GM19240 (cell line): ENCODE data around the gene MYH15.

Experiments
- DNase-seq: peaks from one replicate; pipeline ENCODE4 v3.0.0; 2011; ENCODE audit warnings: low spot score; ENCODE audit not compliant: insufficient read length

MYH15 gene

DNA sequence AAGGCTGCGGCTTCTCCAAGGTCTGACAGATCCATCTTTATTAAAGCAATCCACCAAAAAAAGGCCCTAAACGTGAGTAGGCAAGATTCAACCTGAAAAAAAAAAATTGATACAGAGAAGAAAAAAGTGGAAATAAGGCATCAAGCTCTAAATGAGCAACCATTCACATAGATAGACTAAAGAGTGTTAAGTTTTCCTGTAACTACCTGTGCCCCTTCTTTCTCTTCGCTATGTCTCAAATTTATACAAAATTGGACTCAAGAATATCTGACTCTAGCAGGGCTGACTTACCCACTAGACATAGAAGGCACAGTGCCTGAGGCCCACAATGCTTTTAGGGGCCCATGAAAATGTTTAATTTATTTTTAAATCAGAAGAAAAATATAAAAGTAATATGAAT lies at the start of gene MYH15:
MYH15 (minus strand) TSS at position 101 of the 400 bp plus-strand sequence; CDS start at position 35, 66 bp downstream.
- DNase-seq, result no peak

DNA sequence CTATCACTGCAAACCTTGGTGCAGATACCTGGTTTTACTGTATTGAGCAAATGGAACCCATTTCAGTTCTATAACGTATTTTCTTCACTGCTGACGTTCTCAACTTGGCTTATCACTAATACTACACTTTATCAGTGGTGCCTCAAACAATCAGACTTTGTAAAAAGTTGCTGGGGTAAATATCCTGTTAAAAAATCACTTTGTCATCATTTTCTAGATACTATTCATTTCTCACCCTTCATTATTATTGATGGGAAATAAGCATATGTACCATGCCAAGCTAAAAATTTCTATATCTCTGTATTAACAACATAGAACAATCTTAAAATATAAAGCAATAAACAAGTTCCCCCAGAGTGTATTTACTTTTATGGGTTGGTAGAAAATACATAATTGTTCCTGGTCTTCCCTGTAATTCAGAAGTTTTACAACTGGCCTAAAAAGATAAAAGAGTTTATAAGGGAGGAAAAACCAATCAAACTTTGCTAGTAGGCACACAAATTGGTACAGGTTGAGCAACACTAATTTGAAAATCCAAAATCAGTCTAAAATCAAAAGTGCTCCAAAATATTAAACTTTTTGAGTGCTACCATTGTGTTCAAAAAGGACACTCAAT lies 45.7 kb upstream of the MYH15 start:
- DNase-seq, result no peak

DNA sequence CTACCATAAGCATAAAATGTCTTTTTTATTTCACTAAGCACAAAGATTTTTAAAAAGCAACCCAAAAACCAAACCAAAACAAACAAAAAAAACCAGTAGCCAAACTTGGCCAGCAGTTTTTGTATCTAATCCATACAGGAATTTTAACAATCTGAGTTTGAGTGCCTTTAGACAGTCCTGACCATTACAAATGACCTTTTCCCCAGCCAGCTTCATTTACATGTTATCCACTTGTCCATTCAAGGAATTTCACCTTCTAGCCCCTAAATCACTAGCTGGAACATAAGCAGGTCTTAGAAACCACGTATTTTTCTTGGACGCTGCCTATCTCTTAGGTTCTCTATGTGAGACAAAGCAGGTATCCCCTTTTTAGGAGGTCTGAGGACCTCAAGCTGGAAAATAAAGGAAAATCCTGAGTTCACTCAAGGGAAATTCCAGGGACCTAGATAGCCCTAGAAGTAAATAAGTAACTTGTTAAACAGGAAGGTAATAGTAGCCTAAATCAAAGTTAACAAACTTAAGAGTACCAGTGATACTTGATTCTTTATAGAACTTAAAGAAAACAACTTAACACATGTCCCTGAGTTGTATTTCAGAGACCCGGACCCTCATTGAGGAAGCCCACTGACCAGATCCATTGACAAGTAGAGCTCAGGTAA lies 44.6 kb upstream of the MYH15 start:
- no peak for DNase-seq

DNA sequence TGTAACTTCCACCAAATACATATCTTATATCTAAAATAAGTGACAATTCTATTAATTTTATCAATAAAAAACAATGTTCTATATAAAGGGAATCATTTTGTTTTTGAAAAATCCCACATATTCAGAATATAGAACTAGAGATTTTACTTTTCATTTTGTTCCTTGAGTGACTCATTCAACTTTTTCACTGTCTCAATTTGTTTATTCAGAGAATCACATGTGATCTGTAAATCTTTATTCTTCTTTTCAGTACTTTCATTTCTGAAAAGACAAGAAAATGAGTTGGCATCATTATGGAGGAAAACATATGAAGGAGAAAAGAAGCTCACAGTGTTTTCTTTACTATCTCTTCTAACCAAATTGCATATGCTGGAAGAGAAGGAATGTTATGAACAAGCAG lies 43.8 kb upstream of the MYH15 start:
- DNase-seq, result no peak

DNA sequence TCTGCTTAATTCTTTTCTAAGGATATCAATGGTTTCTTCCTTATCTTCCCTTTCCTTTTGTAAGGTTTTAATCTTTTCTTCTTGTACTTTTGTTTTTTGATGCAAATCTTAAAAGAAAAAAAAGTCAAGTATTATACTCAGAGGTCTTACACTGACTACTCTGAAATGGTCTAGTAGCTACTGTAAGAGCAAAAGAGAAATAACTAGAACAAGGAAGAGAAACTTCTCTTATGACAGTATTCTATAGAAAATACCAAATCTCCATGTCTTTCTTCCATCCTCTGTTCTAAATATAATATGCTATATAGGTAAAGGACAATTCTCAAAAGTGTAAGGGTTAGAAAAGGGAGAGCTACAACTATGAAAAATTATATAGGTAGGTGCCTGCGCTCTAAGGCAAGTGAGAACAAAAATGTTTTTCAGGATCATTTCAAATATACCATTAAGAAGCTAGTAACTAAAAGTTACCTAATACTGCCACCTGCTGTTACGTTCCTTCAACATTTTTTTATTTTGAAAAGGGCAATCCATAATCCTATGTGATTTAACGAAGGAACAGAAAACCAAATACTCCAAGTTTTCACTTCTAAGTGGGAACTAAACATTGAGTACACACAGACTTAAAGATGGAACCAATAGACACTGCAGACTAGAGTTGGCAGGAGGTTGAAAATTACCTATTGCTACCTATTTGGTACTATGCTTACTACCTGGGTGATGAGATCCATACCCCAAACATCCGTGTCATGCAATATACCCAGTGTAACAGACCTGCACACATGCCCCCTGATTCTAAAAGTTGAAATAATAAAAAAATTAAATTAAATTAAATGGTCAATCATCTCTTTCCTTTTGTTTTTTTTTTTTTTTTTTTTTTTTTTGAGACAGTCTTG lies 42.1 kb upstream of the MYH15 start:
- DNase-seq, result no peak

DNA sequence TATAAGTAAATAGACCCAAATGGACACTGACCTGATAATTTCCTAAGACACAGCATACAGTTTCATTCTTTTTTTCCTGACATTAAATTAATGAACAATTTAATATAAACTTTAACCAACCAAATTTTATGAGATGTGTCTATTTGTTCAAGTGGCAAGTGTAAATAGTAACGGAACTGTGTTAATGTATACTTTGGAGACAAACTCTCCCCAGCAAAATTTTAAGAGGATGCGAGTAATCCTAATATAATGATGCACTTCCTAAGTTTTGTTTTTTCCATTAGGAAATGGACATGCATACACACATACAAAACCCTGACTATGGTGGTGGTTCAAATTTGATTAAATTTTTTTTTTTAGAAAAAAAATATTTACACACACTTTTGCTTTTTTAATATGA lies 38.5 kb upstream of the MYH15 start:
- DNase-seq, result no peak

DNA sequence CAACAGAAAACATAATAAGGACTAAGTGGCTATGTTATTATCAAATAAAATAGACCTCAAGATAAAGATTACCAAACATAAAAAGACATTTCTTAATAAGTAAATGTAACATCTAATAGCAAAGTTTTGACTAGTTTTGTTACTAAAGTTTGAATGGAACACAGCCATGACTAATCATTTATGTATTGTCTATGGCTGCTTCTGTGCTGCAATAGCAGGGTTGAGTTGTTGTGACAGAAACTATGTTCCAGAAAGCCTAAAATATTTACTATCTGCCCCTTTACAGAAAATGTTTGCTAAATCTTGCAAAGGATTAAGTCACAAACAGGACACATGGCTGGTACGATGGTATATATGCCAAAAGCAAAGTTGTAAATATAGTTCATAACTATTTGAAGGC lies 37.9 kb upstream of the MYH15 start:
- DNase-seq, result no peak

DNA sequence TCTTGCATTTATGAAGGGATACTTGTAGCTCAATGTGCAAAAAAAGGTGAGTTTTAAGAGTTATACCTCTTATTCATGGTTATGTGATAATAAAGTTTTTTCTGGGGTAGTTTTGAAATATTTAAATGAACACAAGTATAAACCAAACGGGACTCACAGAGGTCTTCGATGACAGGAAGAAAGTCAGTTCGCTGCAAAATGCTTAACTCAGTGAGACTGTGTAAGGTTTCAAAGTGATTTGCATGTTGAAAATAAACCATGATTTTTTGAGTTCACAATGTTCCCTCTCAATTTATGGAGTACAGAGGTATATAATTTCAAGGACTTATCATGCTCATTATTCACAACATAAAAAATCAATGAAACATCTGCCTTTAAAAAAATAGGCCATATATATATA lies 36.3 kb upstream of the MYH15 start:
- no peak for DNase-seq

DNA sequence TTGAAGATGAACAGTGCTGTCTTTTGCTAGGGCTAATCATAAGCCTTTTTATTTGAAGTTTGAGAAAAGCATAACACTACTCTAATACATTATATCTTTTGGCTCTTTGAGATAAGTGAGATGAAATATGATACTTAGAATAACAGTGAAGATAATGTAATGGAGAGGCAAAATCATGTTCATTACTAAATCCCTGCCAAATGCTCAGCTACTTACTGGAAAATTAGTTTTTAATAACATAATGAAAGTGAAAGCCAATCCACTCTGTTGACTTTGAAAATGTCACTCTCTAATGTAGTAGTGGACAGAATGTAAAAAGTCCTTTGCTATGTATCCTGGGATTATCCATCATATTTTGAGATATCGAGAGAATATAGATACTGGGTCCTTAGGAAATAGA lies 35.9 kb upstream of the MYH15 start:
- no peak for DNase-seq

DNA sequence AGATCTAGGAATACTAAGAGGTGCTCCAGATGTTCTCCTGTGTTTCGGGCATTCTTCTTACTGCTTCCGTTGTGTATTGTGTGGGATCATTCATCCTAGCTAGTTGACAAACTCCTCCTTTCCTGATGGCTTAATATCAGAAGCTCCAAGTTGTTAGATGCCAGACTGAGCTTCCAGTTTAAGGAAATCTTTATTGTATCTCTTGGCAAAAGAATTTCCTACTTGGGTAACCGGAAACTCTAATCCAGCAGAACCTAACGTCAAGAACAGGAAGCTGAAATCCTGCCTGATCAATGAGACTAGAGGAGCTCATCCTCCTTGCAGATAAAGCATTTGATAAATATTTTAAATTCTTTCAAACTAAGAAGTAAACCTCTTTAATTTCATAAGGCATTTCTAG lies 27.7 kb upstream of the MYH15 start:
- no peak for DNase-seq

DNA sequence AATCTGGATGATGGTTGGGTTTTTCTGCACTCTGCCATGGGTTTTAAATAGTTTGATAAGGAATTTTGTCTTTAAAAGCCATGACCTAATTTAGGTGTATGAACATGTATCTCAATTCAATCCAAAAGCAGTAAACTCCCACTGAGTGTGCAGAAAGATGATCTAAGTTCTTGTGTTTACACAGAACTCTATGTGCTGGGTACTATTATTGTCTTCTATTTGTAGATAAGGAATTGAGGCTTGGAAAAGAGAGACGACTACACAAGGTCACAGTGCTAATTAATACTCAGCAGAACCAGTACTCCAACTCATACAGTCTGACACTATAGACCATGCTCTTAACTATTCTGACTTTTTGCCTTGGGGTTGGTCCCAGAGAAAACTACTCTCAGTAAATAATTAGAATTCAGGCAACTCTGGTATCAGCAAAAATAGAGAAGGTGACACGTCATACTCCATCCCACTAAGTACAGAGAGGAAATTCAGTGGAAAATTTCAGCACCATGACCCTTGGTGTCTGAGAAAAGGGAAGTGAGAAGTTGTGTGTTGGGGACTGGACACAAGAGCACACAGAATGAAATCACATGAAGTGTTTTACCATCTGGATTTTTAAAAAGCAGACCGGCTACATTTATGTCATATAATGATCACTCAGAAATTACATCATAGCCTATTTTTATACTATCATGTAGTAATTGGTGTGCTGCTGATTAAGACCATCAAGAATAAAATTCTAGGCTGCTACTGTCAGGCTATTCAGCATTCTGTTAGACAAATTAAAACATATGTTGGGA lies 18.3 kb upstream of the MYH15 start:
- DNase-seq, result no peak

DNA sequence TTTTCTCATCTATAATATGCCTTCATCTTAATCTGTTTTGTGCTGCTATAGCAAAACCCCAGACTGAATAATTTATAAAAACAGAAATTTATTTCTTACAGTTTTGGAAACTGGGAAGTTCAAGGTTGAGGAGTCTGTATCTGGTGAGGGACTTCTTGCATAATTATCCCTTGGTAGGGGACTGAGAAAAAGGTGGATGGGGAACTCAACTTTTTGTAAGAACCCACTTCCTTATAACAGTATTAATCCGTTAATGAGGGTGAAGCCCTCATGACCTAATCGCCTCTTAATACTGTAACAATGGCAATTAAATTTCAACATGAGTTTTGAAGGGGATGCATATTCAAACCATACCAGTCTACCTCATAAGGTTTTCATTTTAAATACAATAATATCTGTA lies 17.4 kb upstream of the MYH15 start:
- DNase-seq, result no peak

DNA sequence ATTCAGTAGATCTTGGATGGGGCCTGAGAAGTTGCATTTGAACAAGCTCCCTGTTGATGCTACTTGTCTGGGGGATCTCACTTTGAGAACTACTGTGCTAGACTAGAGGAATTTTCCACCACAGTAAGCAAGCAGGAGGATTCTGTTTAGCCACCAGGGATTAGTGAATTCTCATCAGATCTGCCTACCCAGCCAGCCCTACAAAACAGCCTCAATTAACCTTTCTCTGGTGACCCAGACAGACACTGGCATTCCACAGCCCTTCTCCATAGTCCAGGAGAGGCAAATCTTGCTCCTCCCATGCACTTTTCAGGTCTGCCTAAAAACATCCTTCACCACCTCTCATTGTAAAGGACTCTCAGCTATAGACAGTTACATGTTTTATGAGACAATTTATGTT lies 16.7 kb upstream of the MYH15 start:
- no peak for DNase-seq

DNA sequence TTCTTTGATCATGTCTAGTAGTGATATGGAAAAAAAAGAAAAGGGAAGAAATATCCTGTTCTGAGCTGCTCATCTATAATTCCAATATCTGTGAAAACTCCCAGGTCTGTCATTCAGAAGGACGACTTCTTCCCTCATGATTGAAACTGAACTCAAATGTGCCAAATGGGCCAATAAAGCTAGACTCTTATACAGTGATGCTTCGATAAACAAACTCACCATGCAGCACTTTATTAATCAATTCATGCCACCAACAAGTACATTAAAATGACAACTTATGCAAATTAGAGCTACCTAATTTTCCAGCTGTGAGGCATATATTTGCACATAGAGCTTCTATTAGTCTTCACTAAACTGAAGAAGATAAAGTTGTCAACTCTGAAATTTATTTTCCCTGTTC lies 15.6 kb upstream of the MYH15 start:
- DNase-seq, result no peak

DNA sequence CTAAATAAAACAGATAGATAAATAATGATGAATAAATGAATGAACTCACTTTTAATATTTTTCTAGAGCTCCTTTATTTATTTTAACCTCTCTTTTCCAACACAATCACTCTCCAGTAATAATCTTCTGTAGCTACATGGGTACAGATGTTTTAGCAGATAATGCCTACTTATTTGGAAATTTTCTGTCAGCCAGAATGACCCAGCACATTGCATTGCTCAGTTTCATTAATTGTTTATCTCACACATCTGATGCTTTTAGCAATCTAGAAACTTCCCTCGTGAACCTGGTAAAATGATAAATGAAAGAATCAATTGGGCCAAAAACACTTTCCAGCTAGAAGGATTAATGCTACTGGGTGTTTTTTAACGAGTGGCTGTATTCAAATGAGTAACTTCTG lies 14.9 kb upstream of the MYH15 start:
- DNase-seq, result no peak

DNA sequence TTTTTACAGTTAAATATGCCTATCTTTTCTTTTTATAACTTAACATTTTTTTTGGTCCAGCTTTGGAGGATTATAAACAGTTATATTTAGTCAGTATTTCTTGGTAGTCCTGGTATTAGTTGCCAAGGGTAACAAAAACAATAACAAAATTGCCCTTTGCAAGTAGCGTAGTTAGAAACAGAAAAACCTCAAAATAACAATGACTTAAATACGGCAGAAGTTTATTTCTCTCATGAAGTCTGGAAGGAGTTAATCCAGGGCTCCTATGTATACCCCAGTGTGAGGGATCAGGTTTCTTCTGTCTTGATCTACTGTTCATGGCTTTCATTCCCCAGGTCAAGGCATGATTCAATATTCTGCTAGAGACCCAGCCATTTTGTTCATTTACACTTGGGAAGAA lies 14.1 kb upstream of the MYH15 start:
- DNase-seq, result no peak

DNA sequence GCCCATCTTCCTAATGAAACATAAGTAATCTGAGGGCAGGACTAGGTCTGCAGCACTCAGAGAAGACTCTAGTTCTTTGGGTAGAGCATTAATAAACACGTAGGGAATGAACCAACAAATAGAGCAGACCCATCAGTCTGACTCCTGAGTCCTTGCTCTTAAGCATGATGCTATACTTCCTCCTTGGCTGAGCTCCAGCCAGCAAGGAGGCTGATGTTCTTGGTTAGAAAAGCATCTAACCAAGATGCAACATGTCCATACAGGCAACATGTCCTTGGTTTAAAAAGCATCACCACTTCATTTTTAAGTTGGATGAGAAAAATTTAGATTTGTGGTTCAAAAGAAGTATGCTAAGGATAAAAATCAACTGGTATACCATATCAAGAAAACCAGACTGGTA lies 8.5 kb upstream of the MYH15 start:
- DNase-seq, result no peak

DNA sequence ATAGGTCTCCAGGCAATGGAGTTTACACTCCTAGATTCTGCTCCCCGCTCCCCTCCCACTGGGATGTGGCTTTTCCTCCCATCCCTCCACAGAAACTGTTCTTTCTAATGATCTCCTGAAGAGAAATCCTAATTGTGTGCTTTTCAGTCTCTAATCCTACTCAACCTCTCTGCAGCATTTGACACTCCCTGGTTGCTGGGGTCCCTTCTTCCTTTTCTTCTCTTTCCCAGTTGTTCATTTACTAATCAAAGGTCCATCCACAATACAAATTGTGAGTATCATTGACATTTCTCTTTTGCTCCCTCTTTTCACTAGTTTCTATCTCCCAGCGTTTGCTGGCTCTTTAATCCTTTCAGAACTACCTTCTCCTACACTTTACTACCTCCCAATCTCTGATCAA lies 6.5 kb upstream of the MYH15 start:
- no peak for DNase-seq

DNA sequence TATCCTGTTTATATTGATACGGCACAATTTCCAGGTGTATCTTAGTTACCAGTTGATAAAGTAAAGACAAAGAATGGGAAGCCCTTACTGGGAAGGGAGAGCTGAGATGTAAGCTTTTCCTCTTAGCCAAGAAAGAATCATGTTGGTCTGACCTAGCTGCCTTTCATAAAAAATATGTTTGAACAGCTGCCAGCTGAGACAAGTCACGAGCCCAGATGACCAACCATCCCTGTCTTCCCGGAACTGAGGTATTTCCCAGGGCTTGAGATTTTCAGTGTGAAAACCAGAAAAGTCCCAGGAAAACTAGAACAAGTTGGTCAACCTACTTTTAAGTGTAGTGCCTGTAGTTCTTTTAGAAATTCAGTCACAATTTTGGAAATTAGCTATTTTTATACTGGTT lies 3.6 kb upstream of the MYH15 start:
- DNase-seq, result no peak

DNA sequence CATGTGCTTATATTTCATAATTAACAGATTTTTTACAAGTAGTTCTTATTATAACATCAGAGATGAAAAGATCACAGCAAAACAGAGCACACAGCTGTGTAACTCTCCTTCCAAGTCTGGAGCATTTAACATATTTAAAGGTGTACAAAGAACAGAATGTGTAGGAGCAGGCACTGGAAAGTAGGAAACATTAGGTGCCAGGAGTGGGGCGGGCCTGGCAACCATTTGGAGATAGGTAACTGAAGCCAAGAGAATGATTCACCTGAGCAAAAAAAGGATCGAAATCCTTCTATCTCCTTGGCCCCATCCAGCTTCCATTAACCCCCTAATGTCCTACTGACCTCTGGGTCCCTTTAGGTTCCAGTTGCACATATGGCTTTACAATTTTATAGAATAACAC lies 2.3 kb upstream of the MYH15 start:
- DNase-seq, result no peak

DNA sequence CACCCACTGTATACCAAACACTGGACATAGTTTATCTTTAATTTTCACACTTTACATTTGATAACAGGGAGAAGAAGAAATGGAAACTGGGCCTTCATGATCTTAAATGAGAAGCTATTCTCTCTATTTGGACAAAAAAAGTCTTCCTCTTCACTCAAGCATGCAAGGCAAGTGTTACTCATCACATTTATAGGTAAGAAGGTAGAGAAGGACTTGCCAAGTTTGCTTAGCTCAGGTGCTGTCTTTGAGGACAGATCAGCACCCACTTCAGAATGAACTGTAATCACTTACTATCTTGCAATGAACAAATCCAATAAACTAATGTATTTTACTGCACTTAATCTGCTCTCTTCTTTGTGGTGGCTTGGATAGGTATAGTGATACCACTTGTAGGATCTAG lies 1.1 kb upstream of the MYH15 start:
- DNase-seq, result no peak

DNA sequence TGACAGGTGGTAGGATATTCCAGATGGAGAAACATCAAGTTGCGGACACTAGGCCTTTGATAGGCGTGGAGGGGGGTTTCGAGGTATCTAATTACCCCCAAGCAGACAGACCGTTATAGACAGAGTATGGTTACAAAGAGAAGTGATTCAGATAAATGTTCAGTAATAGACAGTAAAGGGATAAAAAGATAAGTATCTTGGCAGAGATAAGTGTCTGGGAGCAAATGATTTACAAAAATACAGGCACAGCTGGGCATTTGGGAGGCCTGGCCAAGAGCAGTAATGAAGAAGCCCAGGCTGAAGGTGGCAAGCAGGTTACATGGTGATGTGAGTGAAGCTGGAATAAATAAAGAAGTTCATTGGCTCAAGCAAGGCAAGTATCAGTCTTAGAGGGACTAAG lies 659 bp upstream of the MYH15 start:
- DNase-seq, result no peak
